Psoas muscle (tissue), 8 donors: ENCODE measurements around the gene HPCAL1. TPM values are rescaled to one million over a fixed set of nuclear protein-coding genes. Genes with fewer than 3 reads are reported as not detected.
A peak's percentile ranks its signal among the peaks of the same experiment; 100 is the strongest.
"Not testable (repeated sequence)": the region's sequence is repeated elsewhere in the genome, so short reads cannot be mapped to it uniquely, and the experiment has no call there.

ENCODE experiments used
- ATAC-seq, 4 donors: fragments of 200-7000 bp; cut with Tn5 transposase; one replicate each; pipeline ENCODE4 v1.9.1; 2020; ENCODE audit warnings: moderate library complexity in 3 of 4, mild to moderate bottlenecking in 2 of 4
- DNase-seq, 2 donors: peaks; one replicate each; pipeline ENCODE4 v3.0.0-alpha.2; 2020
- H3K27ac ChIP-seq: fragments of 200-600 bp; one replicate; pipeline ENCODE4 v1.8.0; 2022
- H3K27me3 ChIP-seq, 3 donors: fragments of 200-600 bp in 1 of 3; one replicate each; pipeline versions ENCODE4 v1.6.1 to v1.8.0; 2013 to 2022; ENCODE audit warnings: low read length in 2 of 3, mild to moderate bottlenecking in 2 of 3, moderate library complexity in 1 of 3; ENCODE audit not compliant: insufficient read depth in 3 of 3
- H3K36me3 ChIP-seq, 2 donors: fragments of 200-600 bp in 1 of 2; one replicate each; pipeline versions ENCODE4 v1.6.1 to v1.8.0; 2013 to 2022; ENCODE audit warnings: low read depth in 1 of 2, mild to moderate bottlenecking in 1 of 2, moderate library complexity in 1 of 2; ENCODE audit not compliant: insufficient read depth in 1 of 2
- H3K4me1 ChIP-seq: fragments of 200-600 bp; one replicate; pipeline ENCODE4 v1.8.0; 2022
- H3K4me3 ChIP-seq: fragments of 200-600 bp; one replicate; pipeline ENCODE4 v1.8.0; 2022; ENCODE audit warnings: mild to moderate bottlenecking
- H3K9me3 ChIP-seq: fragments of 200-600 bp; one replicate; pipeline ENCODE4 v1.8.0; 2022
- WGBS, 3 donors: extraction: QIAGEN DNeasy Blood & Tissue Kit; methylation state at CpG; one replicate each; pipeline versions ENCODE4 v1.1.6 to v1.1.7; 2013; 5-methylcytosine and 5-hydroxymethylcytosine counted together
- intact Hi-C, 2 donors: fragments of 100-400 bp; cut with DNase I; formaldehyde crosslinking; loops; one replicate each; pipeline versions ENCODE4 v1.11.0 to v1.14.2; 2022
- polyA plus RNA-seq, 3 donors: library from polyadenylated mRNA; stranded (reverse); fragments of 200-250 nt; gene quantifications; one replicate each; pipeline ENCODE4 v1.2.3, GENCODE V29; 2013
- total RNA-seq, 4 donors: library from RNA; stranded (reverse); fragmentation: NEBNext Ultra II Directional in 2 of 4; extraction: Animal tissue kit (Norgen Biotek cat#: 25700) in 2 of 4; gene quantifications; one replicate each; pipeline versions ENCODE4 v1.2.1 to v1.2.4, GENCODE V29; 2021 to 2023
- TF ChIP-seq, protein P1 (sequence below): fragments of 200-600 bp; IDR thresholded peaks from one replicate; pipeline ENCODE4 v1.8.0; 2022; ENCODE audit warnings: antibody characterized with exemption
- donor health status: healthy with polysubstance abuse.
- donor health status: DM: no; HTN: no; CAD: no; lungs with moderate emphysema.
- donor health status: Bipolar disorder and iron deficiency.
- donor health status: healthy.
- donor health status: DM: yes; HTN: yes; CAD: no.
- donor health status: DM: no; HTN: no; CAD: no.
- donor health status: DM: no; HTN: no; CAD: no.
- donor health status: DM: yes; HTN: yes; CAD: no.

The HPCAL1 gene
- total and polyA plus RNA-seq, 7 donors = 16.1 to 182 (median 33.4) TPM

GRCh38 chr2:10257500-10258147, 45.1 kb upstream of the HPCAL1 start:
- intact Hi-C loops = no loop called here
- WGBS, 3 donors = 84 to 85% (median 84%) methylated on average over 16 of the region's 16 CpGs

GRCh38 chr2:10258326-10258725, 44.4 kb upstream of the HPCAL1 start:
- Histone ChIP-seq H3K4me3 (no peak overlapping the region), H3K27me3 (peaks cover 0 to 16% (median 5%) of the 10 kb centered on the region in 3 donors), H3K36me3 (no peaks in the 10 kb centered on the region), H3K27ac (no peak overlapping the region), H3K4me1 (no peaks in the 10 kb centered on the region), H3K9me3 (no peaks in the 10 kb centered on the region)
- ATAC-seq (no peak), DNase-seq (no peak)
- TF ChIP-seq, protein P1, sequence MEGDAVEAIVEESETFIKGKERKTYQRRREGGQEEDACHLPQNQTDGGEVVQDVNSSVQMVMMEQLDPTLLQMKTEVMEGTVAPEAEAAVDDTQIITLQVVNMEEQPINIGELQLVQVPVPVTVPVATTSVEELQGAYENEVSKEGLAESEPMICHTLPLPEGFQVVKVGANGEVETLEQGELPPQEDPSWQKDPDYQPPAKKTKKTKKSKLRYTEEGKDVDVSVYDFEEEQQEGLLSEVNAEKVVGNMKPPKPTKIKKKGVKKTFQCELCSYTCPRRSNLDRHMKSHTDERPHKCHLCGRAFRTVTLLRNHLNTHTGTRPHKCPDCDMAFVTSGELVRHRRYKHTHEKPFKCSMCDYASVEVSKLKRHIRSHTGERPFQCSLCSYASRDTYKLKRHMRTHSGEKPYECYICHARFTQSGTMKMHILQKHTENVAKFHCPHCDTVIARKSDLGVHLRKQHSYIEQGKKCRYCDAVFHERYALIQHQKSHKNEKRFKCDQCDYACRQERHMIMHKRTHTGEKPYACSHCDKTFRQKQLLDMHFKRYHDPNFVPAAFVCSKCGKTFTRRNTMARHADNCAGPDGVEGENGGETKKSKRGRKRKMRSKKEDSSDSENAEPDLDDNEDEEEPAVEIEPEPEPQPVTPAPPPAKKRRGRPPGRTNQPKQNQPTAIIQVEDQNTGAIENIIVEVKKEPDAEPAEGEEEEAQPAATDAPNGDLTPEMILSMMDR = no peak
- intact Hi-C loops = no loop called here
- 84 to 87% (median 86%) methylated on average over 5 of the region's 5 CpGs for WGBS, 3 donors

More at GRCh38 chr2:10257500-10258147, 45.1 kb upstream of the HPCAL1 start:
- peak in 1 of 2 donors; percentile 20 for DNase-seq
- H3K27me3 ChIP-seq = peaks cover 0 to 16% (median 5%) of the 10 kb centered on the region in 3 donors
- TF ChIP-seq, protein P1 = no peak
- H3K4me3 ChIP-seq = no peak overlapping the region
- ATAC-seq = no peak
- no peaks in the 10 kb centered on the region for H3K9me3 ChIP-seq
- H3K27ac ChIP-seq = no peak overlapping the region
- no peaks in the 10 kb centered on the region for H3K36me3 ChIP-seq
- H3K4me1 ChIP-seq = no peaks in the 10 kb centered on the region

GRCh38 chr2:10258726-10259125, 44.0 kb upstream of the HPCAL1 start:
- Histone ChIP-seq H3K27me3 (peaks cover 0 to 16% (median 5%) of the 10 kb centered on the region in 3 donors), H3K9me3 (no peaks in the 10 kb centered on the region), H3K4me3 (no peak overlapping the region), H3K27ac (no peak overlapping the region), H3K4me1 (no peaks in the 10 kb centered on the region), H3K36me3 (no peaks in the 10 kb centered on the region)
- no peak for ATAC-seq
- WGBS, 3 donors = 74 to 93% (median 85%) methylated on average over 3 of the region's 3 CpGs
- DNase-seq = no peak
- TF ChIP-seq, protein P1 = no peak
- intact Hi-C loops = no loop called here

DNA sequence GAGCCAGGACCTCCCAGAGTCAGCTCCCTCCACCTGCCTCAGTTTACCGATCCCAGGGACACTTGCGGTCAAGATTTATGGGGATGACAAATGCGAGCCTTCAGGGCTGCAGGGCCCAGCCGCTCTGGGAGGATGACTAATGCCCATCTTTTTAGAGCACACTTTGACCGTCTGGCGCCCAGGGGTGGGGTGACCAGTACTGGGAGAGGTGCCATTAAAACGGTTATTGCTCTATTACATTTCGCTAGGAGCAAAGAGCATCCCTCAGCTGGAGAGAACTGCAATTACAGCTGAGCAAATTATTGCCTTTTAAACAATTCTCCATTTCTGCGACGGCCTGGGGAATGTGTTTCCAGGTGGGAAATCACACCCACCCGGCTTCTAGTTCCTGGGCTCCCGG, 42.6 kb upstream of the HPCAL1 start:
- TF ChIP-seq, protein P1 = no peak
- peaks cover 0 to 4% (median 0%) of the 10 kb centered on the region in 3 donors for H3K27me3 ChIP-seq
- 71 to 83% (median 78%) methylated on average over 12 of the region's 12 CpGs for WGBS, 3 donors
- no peak overlapping the region for H3K27ac ChIP-seq
- peak in 1 of 2 donors; percentile 15 for DNase-seq
- ATAC-seq = no peak
- no peaks in the 10 kb centered on the region for H3K4me1 ChIP-seq
- no peaks in the 10 kb centered on the region for H3K36me3 ChIP-seq
- no peaks in the 10 kb centered on the region for H3K9me3 ChIP-seq
- H3K4me3 ChIP-seq = no peak overlapping the region
- intact Hi-C loops = no loop called here

DNA sequence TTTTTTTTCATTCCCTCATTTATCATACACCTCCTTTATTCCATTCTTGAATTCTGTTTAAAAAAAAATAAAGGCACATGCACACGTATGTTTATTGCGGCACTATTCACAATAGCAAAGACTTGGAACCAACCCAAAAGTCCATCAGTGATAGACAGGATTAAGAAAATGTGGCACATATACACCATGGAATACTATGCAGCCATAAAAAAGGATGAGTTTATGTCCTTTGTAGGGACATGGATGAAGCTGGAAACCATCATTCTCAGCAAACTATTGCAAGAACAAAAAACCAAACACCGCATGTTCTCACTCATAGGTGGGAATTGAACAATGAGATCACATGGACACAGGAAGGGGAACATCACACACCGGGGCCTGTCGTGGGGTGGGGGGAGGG, 39.2 kb upstream of the HPCAL1 start:
- intact Hi-C loops = not testable (repeated sequence)
- WGBS, 3 donors = 93 to 100% (median 98%) methylated on average over 2 to 4 of the region's 5 CpGs

More for the DNA sequence above, 39.2 kb upstream of the HPCAL1 start:
- not testable (repeated sequence) for H3K36me3 ChIP-seq, H3K27ac ChIP-seq, H3K4me1 ChIP-seq, ATAC-seq, H3K9me3 ChIP-seq, H3K27me3 ChIP-seq, DNase-seq, H3K4me3 ChIP-seq
